Measurements from ENCODE around the gene SEMA6A. TPM values are rescaled to one million over a fixed set of nuclear protein-coding genes. Genes with fewer than 3 reads are reported as not detected.

Gene SEMA6A
- polyA plus RNA-seq, 3 donors = 0.16 TPM; not detected in 2

GRCh38 chr5:116473706-116474105, 100.9 kb downstream of the SEMA6A start:
- Histone ChIP-seq H3K4me2 (replicated peaks; ENCODE audit: extremely low read depth, low read length, poor library complexity, severe bottlenecking) (no peak overlapping the region), H3K36me3 (replicated peaks in 1 of 2; ENCODE audit: control insufficient read depth in 1 of 2, insufficient read depth in 2 of 2, low read length in 2 of 2) (no peaks in the 10 kb centered on the region), H3K9me3 (replicated peaks in 1 of 2; ENCODE audit: control insufficient read depth in 1 of 2, insufficient read depth in 1 of 2, low read length in 2 of 2) (peaks cover 13 to 19% of the 10 kb centered on the region in 2 donors), H4K20me1 (ENCODE audit: insufficient read depth, low read length) (no peaks in the 10 kb centered on the region), H3K79me2 (ENCODE audit: insufficient read depth, low read length) (no peaks in the 10 kb centered on the region), H2AFZ (ENCODE audit: insufficient read depth, low read depth, low read length, poor library complexity, severe bottlenecking) (no peak overlapping the region), H3K4me1 (ENCODE audit: control insufficient read depth in 1 of 2, insufficient read depth in 2 of 2, low read length in 2 of 2) (no peaks in the 10 kb centered on the region), H3K27me3 (ENCODE audit: control insufficient read depth in 2 of 2, insufficient read depth in 2 of 2, low read length in 2 of 2) (no peaks in the 10 kb centered on the region), H3K9ac (ENCODE audit: insufficient read depth, low read length, poor library complexity, severe bottlenecking) (no peak overlapping the region), H3K27ac (ENCODE audit: low read depth in 1 of 2, low read length in 2 of 2) (no peak overlapping the region), H3K4me3 (replicated peaks in 1 of 3; ENCODE audit: low read depth in 2 of 3, low read length in 3 of 3) (no peak overlapping the region)
- no peak for TF ChIP-seq CTCF (IDR thresholded peaks at IDR 0.05)
- no peak for DNase-seq
- H3K4me3 Mint-ChIP-seq = no peak overlapping the region
- peaks cover 10 to 21% (median 15%) of the 10 kb centered on the region in 7 donors for H3K9me3 Mint-ChIP-seq
- no peaks in the 10 kb centered on the region for H3K4me1 Mint-ChIP-seq
- no peak overlapping the region for H3K27ac Mint-ChIP-seq
- H3K27me3 Mint-ChIP-seq (ENCODE audit: low read depth in 3 of 3) = no peaks in the 10 kb centered on the region
- no peaks in the 10 kb centered on the region for H3K36me3 Mint-ChIP-seq
- intact Hi-C loops (cut with micrococcal nuclease) = no loop called here
- WGBS (ENCODE audit: insufficient coverage) = 96% methylated on average over 3 of the region's 5 CpGs

DNA sequence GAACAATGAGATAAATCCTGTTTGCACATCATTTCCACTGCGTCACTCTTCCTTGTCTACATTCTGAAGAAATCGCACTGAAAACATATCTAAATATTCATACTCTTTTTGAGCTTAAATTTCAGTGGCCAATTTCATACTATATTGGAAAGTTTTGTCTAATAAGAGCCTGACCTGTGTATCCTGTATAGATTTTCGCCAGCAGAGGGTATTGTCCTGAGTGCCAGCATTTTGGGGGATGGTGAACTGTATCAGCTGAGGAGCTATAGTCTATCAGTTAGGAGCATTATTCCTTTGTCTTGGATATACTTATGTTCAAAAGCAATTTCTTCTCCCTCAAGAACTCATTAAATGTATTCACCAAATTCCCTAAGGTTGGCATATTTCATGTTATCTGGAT, 102.3 kb downstream of the SEMA6A start:
- H3K9me3 Mint-ChIP-seq = peaks cover 8 to 25% (median 15%) of the 10 kb centered on the region in 7 donors

More for the DNA sequence above, 102.3 kb downstream of the SEMA6A start:
- H3K4me2 ChIP-seq (replicated peaks; ENCODE audit: extremely low read depth, low read length, poor library complexity, severe bottlenecking) = no peak overlapping the region
- H3K4me3 ChIP-seq (replicated peaks in 1 of 3; ENCODE audit: low read depth in 2 of 3, low read length in 3 of 3) = no peak overlapping the region
- intact Hi-C loops (cut with micrococcal nuclease) = no loop called here
- H3K27me3 Mint-ChIP-seq (ENCODE audit: low read depth in 3 of 3) = no peaks in the 10 kb centered on the region
- H3K27me3 ChIP-seq (ENCODE audit: control insufficient read depth in 2 of 2, insufficient read depth in 2 of 2, low read length in 2 of 2) = no peaks in the 10 kb centered on the region
- H3K27ac ChIP-seq (ENCODE audit: low read depth in 1 of 2, low read length in 2 of 2) = no peak overlapping the region
- no peaks in the 10 kb centered on the region for H3K4me1 ChIP-seq (ENCODE audit: control insufficient read depth in 1 of 2, insufficient read depth in 2 of 2, low read length in 2 of 2)
- no peak overlapping the region for H2AFZ ChIP-seq (ENCODE audit: insufficient read depth, low read depth, low read length, poor library complexity, severe bottlenecking)
- no peaks in the 10 kb centered on the region for H3K79me2 ChIP-seq (ENCODE audit: insufficient read depth, low read length)
- H3K27ac Mint-ChIP-seq = no peak overlapping the region
- no peak for TF ChIP-seq CTCF (IDR thresholded peaks at IDR 0.05)
- H3K4me1 Mint-ChIP-seq = no peaks in the 10 kb centered on the region
- peaks cover 0 to 5% of the 10 kb centered on the region in 2 donors for H3K36me3 Mint-ChIP-seq
- WGBS (ENCODE audit: insufficient coverage) = no CpG with 5 or more reads among the region's 3 CpGs
- H4K20me1 ChIP-seq (ENCODE audit: insufficient read depth, low read length) = no peaks in the 10 kb centered on the region
- no peaks in the 10 kb centered on the region for H3K36me3 ChIP-seq (replicated peaks in 1 of 2; ENCODE audit: control insufficient read depth in 1 of 2, insufficient read depth in 2 of 2, low read length in 2 of 2)
- no peak for DNase-seq
- H3K9me3 ChIP-seq (replicated peaks in 1 of 2; ENCODE audit: control insufficient read depth in 1 of 2, insufficient read depth in 1 of 2, low read length in 2 of 2) = peaks cover 16 to 22% of the 10 kb centered on the region in 2 donors
- H3K4me3 Mint-ChIP-seq = no peak overlapping the region
- H3K9ac ChIP-seq (ENCODE audit: insufficient read depth, low read length, poor library complexity, severe bottlenecking) = no peak overlapping the region

All from CD14-positive monocyte (primary cell).